ENCODE data around the gene TPCN2.

The TPCN2 gene

DNA sequence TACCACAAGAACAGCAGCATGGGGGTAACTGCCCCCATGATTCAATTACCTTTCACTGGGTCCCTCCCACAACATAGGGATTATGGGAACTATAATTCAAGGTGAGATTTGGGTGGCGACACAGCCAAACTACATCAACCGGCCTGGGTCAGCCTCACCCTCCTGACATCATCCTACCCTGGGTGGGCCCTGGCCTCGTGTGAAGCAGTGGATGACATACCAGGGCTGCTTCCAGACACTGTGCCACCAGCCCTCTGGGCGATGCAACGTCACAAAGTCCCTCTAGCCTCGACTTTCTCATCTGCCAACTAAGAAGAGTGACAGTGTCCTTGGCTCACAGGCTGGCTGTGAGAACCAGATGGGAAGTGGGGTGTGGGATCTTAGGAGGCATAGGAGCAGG, 8.7 kb upstream of the TPCN2 start:
- DNase-seq: no peak

DNA sequence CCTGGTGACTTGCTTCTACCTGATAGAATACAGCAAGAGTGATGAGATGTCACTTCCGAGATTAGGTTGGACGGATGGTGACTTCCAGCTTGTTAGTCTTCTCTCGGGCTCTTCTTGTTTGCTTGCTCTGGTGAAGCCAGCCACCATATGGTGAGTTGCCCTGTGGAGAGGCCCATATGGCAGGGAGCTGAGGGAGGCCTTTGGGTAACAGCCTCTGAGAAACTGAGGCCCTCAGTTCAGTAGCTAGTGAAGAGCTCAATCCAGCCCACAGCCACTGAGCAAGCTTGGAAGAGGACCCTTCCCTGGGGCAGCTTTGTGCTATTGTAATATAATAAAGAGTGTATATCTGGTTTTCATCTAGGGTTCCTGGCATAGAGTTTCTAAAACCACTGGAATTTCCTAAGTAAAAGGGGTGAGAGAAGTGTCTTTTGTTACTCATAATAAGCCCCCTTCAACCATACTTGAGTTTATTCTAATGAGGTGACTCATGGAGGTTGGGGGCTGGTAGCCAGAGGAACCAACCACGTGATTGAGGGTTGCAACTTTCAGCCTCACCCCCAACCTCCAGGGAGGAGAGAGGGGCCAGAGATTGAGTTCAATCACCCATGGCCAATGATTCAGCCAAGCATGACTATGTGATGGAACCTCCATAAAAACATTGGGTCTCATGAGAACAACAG, 8.0 kb upstream of the TPCN2 start:
- DNase-seq: no peak

DNA sequence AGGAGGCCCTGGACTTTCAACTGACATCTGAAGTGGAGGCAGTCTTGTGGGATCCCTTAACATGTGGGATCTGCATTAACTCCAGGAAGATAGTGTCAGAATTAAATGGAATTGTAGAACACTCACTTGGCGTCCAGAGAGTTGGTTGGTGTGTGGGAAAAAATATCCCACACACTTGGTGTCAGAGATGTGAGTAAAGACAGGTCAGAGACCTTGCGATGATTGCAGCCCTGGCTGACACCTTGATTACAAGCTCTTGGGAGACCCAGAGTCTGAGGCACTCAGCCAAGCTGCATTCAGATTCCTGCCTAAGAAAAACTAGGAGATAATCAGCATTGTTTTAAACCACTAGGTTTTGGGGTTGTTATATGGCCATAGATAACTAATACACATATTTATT, 7.2 kb upstream of the TPCN2 start:
- no peak for DNase-seq

DNA sequence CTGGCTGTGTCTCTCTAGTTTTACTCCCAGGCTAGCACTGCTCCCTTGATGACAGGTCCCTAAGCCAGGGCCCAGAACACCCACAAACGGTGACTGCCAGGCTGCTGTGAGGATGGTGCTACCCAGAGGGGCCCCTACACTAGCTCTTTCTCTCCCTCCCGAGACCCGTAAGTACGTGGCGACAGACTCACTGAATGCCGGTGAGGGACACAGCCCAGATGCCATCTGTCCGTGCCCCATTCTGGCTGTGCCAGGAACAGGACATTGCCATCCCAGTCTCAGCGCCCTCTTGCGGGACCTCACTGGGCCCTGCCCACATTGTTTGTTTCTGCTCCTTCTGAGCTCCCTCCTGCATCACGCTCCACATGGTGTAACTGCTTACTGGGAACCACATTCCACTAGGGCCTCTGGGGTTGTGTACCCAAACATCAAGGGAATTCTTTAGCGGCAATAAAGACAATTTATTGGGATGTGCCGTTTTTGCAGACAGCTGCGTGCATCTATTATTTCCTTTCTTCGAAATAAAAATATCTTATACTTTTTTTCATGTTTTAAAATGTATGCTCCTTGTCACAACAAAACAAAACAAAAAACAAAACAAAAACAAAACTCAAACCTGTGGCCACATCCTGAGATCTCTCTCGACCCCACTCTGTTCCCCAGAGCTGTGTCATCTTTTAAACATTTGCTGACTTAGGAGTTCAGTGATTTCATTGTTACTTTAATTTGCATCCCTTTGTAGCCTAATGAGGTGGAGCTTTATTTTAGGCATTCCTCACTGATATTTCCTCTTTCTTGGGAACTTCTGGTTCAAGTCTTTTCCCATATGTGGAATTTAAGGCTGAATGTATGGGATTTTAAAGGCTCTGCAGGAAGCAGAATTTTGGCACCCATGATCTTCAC, 4.4 kb upstream of the TPCN2 start:
- DNase-seq: peak; percentile 58 to 62

DNA sequence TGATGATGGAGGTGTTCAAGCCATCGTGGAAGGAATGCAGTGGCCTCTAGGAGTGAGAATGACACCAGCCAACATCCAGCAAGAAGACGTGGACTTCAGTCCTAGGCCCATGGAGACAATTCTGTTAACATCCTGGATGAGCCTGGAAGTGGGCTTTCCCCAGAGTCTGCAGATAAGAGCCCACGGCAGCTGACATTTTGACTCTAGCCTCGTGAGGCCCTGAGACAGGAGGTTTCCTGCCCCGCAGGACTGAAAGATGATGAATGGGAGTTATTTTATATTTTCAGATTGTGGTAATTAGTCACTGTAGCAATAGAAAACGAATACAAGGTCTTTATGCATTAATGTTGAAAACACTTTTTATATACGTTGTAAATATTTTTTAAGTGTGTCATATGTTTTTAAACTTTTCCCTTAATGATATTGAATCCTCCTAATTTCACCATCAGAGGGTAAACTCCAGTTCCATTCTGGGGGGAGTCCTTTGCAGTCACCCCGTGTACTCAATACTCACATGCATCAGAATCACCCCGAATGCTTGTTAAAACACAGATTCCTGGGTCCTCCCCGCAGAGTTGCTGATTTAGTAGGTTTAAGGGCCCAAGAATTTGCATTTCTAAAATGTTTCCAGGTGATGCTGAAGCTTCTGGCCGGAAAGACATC, 570 bp upstream of the TPCN2 start:
- DNase-seq: no peak

DNA sequence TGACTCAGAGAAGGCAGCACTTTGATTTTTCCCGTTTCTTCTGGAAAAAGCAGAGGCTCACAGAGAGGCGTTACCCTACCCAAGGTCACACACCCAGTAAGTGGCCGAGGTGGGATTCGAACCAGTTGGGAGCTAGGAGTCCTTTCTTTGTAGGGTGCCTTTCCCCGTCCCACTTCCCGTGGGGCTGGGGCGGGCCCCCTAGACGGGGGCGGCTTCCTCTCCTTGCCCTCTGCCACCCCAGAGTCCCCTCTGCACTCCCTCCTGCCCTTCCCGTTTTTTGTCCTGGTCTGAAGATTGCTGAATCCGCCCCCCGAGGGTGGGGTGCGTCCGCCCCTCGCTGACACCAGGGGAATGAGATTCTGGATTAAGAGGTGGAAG, 747 bp downstream of the TPCN2 start:
- peak in 1 of 2 experiments; percentile 7 for DNase-seq

DNA sequence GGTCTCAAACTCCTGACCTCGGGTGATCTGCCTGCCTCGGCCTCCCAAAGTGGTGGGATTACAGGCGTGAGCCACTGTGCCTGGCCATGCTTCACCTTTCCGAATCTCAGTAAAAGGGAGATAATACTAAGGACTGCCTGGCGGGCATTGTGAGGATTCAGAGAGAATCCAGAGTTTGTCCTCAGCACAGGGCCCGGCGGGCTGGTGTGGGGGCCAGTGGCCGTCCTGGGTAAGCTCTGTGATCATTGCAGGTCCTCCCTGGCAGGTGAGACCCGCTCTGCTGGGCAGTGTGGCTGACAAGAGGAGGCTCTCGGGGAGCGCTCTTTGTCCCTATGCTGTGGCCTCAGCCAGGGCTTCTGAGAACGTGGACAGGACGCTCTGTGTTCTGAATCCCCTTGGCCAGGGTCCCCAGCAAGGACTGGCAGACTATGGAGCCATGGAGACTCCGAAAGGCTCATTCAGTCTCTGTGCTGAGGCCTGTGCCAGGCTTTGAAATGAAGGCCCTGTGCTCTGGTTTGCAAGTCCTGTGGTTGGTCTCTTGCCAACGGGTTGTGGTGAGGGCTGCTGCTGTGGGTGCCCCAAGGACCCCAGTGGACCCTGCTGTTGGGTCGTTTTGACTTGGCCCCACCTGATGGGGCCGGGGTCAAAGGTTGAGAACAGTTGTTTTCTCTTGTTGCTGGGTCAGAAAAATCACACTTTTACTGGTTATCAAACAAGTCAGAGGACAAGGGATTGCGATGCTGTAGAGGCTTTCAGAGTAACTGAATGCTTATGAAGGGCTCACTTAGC, 2.1 kb downstream of the TPCN2 start:
- DNase-seq: no peak

DNA sequence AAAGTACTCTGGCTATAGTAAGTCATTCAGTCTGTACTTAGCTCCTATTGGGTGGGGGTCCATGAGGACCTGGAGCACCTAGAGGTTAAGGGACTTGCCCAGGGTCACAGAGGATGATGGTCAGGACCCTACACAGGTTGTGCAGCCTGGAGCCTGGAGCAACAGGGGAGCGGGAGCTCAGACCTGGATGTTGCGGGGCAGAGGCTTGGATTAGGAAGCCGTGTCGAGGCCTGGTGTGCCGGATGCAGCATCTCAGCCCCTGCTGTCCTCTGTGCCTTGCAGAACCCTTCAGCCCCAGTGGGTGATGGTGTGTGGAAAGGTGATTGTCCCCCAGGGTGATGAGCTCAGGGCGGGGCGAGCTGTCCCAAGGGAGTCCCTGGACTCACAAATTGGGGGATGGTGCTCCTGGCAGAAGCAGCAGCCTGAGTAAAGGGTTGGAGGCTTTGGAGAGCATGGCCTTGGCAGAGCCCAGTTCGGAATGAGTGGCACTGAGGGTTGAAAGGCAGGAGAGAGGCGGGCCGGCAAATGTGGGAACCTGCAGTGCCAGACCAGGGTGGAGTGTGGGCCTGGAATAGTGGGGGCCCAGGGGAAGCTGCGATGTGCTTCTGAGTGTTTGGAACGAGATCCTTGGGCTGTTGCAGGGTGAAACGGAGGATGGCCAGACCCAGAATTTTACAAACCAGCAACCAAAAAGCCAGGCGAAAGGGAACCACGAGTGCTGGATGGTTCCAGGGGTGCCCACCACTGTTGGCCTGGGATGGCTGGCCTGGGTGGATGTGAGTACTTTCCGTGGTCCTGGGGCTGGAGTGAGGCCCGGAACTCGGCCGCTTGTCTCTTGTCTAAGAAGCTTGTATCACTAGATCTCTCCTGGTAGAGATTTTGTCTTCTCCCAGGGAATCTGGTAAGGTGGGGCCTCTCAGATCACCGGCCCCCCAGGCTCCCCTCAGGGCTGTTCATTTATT, 2.9 kb downstream of the TPCN2 start:
- no peak for DNase-seq

DNA sequence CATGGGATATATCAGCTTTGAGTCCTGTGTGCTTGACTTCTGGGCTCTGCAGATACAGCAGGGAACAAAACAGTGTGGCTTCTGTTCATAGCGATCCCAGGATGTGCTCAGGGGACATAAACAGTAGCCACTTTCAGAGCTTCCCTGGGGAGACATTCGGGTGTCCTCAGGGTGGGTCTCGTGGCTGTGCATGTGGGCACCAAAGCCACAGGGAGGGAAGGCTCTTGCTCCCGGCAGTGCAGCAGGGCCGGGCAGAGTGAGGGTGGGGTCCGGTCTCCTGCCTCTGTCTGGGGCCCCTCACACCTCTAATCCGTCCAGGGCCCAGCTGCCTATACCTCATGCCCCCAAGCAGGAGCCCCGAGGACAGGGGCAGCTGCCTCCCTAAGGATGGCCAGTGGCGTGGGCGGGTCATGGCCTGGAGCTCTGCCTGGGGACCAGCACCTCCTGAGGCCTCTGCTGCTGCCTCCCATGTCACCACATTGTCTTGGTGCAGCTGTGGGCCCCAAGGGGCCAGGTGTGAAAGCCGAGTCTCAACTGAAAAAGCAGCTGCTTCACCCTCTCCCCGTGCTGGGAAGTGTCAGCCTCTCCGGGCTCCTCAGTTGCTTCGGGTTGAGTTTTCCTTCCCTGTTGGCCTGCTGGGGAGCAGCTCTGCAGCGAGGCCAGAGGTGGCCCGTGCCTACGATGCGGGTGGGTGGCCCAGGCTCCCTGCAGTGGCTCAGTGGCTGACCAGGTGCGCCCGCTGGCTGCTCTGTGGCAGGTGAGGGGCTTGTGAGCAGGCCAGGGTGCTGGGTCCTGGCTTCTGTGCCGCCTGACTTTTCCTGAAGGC, 3.8 kb downstream of the TPCN2 start:
- no peak for DNase-seq

DNA sequence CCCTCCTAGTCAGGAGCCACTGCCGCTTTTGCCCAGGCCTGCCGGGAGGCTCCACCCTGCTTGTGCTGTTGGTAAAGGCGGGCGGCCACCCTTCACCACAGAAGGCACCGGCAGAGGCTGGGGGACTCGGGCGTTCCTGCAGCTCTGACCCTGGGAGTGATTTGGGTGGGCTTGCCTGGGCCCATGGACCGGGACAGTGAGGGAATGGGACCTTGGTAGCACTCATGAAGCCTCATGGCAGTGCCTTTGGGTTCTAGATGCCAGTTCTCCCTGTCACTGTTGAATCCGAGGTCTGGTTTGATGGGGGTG, 4.4 kb downstream of the TPCN2 start:
- DNase-seq: no peak

DNA sequence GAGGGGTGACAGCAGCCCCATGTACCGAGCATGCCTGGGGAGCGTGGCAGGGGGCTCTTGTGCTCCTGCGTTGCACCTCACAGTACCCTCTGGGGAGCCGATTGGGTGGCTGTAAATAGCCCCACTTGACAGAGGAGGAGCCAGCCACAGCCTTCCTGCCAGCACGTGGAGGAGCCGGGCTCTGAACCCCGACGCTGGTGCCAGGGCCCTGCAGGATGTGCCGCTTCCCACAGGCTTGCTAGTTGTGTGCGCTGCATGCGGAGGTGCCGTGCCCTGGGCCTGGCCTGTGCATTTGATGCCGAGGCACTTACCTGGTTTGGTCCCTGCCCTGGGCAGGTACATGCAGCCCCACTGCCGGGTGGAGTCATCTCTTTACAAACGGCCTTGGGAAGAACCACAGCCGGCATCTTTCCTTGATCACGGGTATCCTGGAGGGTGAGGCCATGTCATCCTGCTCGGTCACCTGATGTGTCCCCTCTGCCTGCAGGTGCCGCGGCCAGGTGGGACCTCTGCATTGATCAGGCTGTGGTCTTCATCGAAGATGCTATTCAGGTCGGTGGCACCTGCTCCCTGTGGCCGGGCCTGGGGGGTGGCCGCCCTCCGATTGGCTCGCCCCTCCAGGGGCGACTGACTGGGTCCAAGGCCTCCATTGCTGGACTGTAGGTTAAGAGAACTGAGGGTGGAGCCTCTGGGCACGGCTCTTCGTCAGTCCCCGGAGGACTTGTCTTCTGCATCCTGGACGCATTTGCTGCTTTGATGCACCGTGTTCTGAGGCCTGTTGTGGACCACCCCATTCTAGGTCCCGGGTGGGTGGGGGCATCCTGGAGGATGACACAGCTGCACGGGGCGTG, 5.0 kb downstream of the TPCN2 start:
- no peak for DNase-seq

DNA sequence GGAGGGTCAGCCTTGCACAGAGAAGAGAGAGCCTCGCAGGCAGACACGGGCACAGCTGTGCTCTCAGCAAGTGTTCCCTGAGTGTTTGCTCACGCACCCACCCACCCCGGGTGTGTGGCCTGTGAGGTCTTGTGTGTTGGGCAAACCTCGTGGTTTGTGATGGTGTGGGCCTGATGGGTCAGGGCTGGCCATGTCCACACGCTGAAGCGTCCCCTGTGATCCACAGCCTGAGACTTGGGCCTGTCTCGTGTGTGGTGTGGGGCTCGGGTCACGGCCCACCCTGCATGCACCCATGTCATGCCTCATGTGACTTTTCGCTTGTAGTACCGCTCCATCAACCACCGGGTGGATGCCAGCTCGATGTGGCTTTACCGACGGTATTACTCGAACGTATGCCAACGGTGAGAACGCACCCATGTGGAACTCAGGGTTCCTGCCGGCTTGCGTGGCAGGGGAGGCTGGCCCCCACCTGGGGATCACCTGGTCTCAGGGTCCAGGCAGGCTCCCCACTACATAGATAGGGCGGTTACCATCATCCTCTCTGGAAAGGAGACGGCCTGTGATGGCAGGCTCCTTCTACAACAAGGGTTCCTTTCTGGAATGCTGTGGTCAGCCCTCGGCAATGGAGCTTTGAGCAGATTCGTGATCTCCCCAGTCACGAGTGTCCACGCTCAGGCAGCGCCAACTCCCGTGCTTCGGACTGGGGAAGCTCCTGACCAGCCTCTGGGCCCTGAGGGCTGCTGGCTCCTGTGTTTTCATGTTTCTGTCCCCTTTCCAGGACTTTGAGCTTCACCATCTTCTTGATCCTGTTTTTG, 5.9 kb downstream of the TPCN2 start:
- DNase-seq: no peak

DNA sequence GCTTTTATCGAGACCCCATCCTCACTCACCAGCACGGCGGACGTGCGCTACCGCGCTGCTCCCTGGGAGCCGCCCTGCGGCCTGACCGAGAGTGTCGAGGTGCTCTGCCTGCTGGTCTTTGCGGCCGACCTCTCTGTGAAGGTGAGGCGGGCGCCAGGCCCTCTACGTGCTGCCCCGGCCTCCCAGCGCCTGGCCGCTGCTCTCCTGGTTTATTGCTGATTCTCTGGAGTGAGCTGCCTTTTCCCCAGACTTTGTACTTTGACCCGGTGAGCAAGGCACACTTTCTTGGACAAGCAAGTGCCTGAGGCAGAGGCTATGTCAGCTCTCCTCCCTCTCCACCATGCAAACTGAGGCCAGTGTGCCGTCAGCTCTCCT, 6.5 kb downstream of the TPCN2 start:
- DNase-seq: no peak

DNA sequence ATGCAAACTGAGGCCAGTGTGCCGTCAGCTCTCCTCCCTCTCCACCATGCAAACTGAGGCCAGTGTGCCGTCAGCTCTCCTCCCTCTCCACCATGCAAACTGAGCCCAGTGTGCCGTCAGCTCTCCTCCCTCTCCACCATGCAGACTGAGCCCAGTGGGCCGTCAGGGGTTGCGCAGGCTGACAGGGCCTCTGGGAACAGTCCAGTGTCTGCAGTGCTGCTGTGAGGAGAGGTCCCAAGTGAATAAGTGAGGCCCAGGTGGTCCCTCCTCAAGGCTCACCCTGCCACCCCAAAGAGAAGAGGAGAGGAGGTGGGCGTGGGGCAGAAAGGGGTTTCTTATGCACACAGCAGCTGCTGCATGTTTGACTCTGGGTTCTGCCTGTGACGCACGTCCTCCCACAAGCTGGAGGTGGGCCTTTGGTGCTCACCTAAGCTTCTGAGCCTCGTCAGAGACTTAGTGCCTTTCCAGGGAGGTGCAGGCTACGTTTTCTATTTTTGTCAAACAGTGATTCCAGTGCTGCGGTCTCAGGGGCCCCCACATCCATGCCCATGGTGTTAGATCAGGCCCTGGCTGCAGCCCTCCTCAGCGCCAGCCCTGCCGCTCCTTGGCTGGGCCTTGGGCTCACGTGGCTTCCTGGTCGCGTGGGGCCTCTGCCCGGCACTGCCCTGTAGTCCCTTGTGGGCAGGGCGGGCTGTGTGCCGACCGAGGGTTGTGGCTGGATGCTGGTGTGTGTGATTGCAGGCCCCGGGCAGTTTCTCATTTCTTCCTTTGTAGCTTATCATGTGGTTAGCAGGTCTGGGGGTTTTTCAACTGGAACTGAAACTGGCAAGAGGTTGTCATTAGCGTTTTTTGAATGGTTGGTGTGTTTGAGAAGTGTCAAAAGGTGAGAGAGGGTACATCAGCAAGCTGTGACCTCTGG, 7.1 kb downstream of the TPCN2 start:
- DNase-seq: no peak

DNA sequence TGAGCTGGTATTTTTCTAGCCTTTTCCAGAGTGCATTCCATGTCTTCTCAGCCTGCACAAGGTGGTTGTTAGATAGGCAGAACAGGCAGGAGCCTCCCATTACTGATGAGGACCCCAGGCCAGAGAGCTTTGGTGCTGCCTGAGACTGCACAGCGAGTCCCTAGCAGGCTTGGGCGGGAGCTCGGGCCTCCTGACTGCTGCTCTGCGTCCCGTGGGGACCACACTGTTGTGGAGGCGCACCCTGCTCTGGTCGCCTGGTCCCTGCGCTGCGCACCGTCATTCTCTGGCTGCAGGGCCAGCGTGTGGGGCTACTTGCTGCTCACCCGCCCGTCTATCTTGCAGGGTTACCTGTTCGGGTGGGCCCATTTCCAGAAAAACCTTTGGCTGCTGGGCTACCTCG, 8.5 kb downstream of the TPCN2 start:
- DNase-seq: no peak

DNA sequence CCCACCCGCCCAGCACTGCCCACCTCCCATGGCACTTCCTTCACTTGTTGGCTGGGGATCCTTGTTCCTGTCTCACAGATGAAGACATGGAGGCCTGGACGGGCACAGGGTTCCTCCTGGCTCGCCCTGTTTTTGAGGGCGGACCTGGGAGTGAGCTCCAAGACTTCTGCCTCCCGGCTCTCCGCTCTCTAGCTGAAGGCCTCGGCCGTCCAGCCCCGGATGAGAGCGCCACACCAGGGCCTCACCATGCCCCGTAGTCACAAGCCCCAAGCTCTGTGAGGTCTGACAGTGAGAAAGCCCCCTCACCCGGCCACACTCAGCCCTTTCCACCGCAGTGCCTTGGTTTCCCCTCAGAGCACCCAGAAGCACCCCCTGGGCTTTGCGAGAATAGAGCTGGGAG, 9.1 kb downstream of the TPCN2 start:
- no peak for DNase-seq

DNA sequence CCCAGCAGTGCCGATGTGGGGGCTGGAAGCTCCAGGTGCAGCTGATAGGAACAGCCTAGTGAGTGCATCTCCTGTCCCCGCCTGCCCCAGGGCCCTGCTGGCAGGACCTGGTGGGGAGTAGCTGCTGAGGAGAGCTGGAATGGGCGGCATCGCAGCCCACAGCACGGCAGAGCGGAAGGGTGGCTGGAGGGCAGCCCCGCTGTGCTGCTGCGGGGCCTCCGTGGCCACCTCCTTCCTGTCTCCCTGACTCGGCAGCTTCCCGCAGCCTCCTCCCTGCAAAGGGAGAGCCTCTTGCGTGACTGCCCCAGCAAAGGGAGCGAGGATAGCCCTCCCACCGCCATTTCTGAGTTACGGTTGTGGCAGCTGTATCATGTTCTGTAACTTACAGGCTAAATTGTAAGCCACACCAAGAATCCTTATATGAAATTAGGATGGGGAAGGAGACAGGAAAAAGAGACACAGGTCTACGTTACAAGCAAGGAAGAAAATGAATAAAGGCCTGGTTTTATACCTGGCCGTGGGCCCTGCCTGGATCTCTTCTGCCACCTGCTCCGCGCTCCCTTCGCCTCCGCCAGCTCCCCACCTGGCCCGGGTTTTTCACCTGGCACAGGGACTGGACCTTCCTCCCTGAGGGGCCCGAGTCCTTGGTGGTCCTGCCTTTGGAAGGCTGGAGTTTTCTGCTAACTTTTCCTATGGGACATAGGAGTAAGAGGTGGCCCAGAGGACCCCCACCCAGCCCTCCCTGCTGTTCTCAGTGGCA, 10.0 kb downstream of the TPCN2 start:
- no peak for DNase-seq

All from AML-193 (cell line).